Amygdala (tissue), 56 donors: ENCODE results near the gene SPARC.
"Not testable (repeated sequence)": the region's sequence is repeated elsewhere in the genome, so short reads cannot be mapped to it uniquely, and the experiment has no call there.

Source experiments
- DNase-seq, 56 donors: peaks; one replicate each; lab custom pipeline; 2025; lab: John Stamatoyannopoulos, UW

Gene SPARC

GRCh38 chr5:151703227-151703626 is 16.5 kb upstream of the SPARC start:
- no peak for DNase-seq

GRCh38 chr5:151700820-151701219 is 14.1 kb upstream of the SPARC start:
- DNase-seq = no peak

- DNase-seq = no peak
Observed at GRCh38 chr5:151700296-151700695, 13.6 kb upstream of the SPARC start.

- DNase-seq = peak in 1 of 56 donors; percentile 8
Observed at GRCh38 chr5:151699071-151699901, 12.6 kb upstream of the SPARC start.

- DNase-seq = not testable (repeated sequence)
Observed at GRCh38 chr5:151698081-151698480, 11.4 kb upstream of the SPARC start.

GRCh38 chr5:151697452-151697851 is 10.7 kb upstream of the SPARC start:
- DNase-seq = no peak

- peak in 1 of 56 donors; percentile 10 for DNase-seq
Observed at GRCh38 chr5:151696470-151697061, 9.9 kb upstream of the SPARC start.

- no peak for DNase-seq
Observed at GRCh38 chr5:151695464-151695863, 8.7 kb upstream of the SPARC start.

GRCh38 chr5:151694035-151694485 is 7.3 kb upstream of the SPARC start:
- peak in 52 of 56 donors; percentile 14 to 92 (median 67) for DNase-seq

GRCh38 chr5:151692312-151692711 is 5.6 kb upstream of the SPARC start:
- no peak for DNase-seq

GRCh38 chr5:151691706-151692105 is 5.0 kb upstream of the SPARC start:
- DNase-seq = no peak

- not testable (repeated sequence) for DNase-seq
Observed at GRCh38 chr5:151689591-151689990, 2.9 kb upstream of the SPARC start.

- DNase-seq = no peak
Observed at GRCh38 chr5:151688436-151688835, 1.7 kb upstream of the SPARC start.

- DNase-seq = peak in 6 of 56 donors; percentile 11 to 66 (median 40)
Observed at GRCh38 chr5:151685749-151686673, 704 bp downstream of the SPARC start.

- peak in 5 of 56 donors; percentile 7 to 33 (median 23) for DNase-seq
Observed at GRCh38 chr5:151684690-151685361, 1.9 kb downstream of the SPARC start.

- no peak for DNase-seq
Observed at GRCh38 chr5:151683986-151684588, 2.6 kb downstream of the SPARC start.

- DNase-seq = no peak
Observed at GRCh38 chr5:151683444-151683843, 3.3 kb downstream of the SPARC start.

GRCh38 chr5:151682751-151683331 is 3.9 kb downstream of the SPARC start:
- DNase-seq = peak in 31 of 56 donors; percentile 7 to 64 (median 30)

GRCh38 chr5:151682240-151682639 is 4.5 kb downstream of the SPARC start:
- DNase-seq = no peak
